ENCODE data around the gene GALNT18.

DNA sequence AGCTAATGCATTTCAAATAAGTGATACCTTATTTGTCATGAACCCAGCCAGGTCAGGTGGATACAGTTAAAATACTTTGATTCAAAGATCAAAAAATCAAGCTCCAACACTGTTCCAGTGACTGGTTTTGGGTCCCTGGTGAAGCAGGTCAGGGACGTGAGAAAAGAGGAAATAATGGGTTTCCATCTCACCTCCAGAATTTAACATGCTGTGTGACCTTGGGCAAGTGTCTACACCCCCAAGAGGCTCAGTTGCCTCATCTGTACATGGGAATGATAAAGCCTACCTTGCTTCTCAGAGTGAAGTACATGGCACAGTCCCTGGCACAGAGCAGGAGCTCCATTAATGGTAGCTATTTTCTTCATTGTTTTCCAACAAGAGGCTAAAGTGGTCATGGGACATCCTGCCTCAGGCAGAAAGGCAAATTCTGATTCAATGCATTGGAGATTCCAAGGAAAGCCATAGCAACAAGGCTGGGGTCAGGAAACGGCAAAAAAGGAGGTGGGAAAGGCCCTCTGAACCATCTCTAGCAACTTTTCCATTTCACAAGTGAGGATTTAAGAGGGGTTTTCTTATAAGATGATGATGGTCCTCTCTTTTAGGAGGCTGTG, 377.2 kb downstream of the GALNT18 start:
- TF ChIP-seq, protein P1, sequence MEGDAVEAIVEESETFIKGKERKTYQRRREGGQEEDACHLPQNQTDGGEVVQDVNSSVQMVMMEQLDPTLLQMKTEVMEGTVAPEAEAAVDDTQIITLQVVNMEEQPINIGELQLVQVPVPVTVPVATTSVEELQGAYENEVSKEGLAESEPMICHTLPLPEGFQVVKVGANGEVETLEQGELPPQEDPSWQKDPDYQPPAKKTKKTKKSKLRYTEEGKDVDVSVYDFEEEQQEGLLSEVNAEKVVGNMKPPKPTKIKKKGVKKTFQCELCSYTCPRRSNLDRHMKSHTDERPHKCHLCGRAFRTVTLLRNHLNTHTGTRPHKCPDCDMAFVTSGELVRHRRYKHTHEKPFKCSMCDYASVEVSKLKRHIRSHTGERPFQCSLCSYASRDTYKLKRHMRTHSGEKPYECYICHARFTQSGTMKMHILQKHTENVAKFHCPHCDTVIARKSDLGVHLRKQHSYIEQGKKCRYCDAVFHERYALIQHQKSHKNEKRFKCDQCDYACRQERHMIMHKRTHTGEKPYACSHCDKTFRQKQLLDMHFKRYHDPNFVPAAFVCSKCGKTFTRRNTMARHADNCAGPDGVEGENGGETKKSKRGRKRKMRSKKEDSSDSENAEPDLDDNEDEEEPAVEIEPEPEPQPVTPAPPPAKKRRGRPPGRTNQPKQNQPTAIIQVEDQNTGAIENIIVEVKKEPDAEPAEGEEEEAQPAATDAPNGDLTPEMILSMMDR (conservative IDR thresholded peaks at IDR 0.05; ENCODE audit: low read length) = no peak
- no peak for TF ChIP-seq EZH2phosphoT487 (IDR thresholded peaks at IDR 0.05; ENCODE audit: borderline replicate concordance, low read depth, low read length)

Data from OCI-LY7 (cell line).